K562 (cell line): Measurements from ENCODE around the gene HIRIP3. TPM values are rescaled to one million over a fixed set of nuclear protein-coding genes. Genes with fewer than 3 reads are reported as not detected.
A peak's percentile ranks its signal among the peaks of the same experiment; 100 is the strongest.

Experiments
- CBFA2T2 ChIP-seq: fragments of 450-650 bp; conservative IDR thresholded peaks from 2 replicates; pipeline ENCODE4 v1.6.1; 2017; ENCODE audit warnings: mild to moderate bottlenecking
- GTF2E2 ChIP-seq: fragments of 200-800 bp; sonication (Bioruptor generic); IDR thresholded peaks from 2 replicates; pipeline ENCODE4 v1.6.1; 2016; ENCODE audit warnings: missing genetic modification characterization, missing compliant biosample characterization
- HNRNPK ChIP-seq: fragments of 200-400 bp; formaldehyde crosslinking; IDR thresholded peaks from one replicate; pipeline ENCODE4 v1.6.1; 2018; ENCODE audit warnings: mild to moderate bottlenecking, low read depth, low read length; ENCODE audit not compliant: poor library complexity, severe bottlenecking
- L3MBTL2 ChIP-seq: fragments of 450-650 bp; IDR thresholded peaks from 2 replicates; pipeline ENCODE4 v1.6.1; 2016; ENCODE audit warnings: mild to moderate bottlenecking, moderate library complexity
- PYGO2 ChIP-seq: fragments of 450-650 bp; IDR thresholded peaks from 2 replicates; pipeline ENCODE4 v1.6.1; 2016; ENCODE audit warnings: mild to moderate bottlenecking, missing genetic modification characterization, moderate library complexity, missing compliant biosample characterization
- RBM39 ChIP-seq: fragments of 200-400 bp; formaldehyde crosslinking; optimal IDR thresholded peaks from 2 replicates; pipeline ENCODE3; 2018; ENCODE audit warnings: low read depth, low read length
- RFX7 ChIP-seq: fragments of 250-450 bp; sonication (Bioruptor Pico); IDR thresholded peaks from 2 replicates; pipeline ENCODE4 v1.5.1; 2021; ENCODE audit warnings: mild to moderate bottlenecking
- ZNF124 ChIP-seq: sonication (generic); formaldehyde crosslinking; IDR thresholded peaks from 2 replicates; pipeline ENCODE4 v1.8.1; 2022; ENCODE audit warnings: missing genetic modification reagents
- ZNF274 ChIP-seq: IDR thresholded peaks from 2 replicates; pipeline ENCODE4 v1.6.1; 2011; ENCODE audit warnings: low read depth, mild to moderate bottlenecking, low read length, moderate library complexity, borderline replicate concordance
- ZNF584 ChIP-seq: fragments of 200-800 bp; sonication (Bioruptor generic); IDR thresholded peaks from 2 replicates; pipeline ENCODE4 v1.6.1; 2016; ENCODE audit warnings: low read depth, mild to moderate bottlenecking, missing genetic modification characterization, missing compliant biosample characterization
- ZNF707 ChIP-seq: fragments of 250-450 bp; sonication (Bioruptor Pico); conservative IDR thresholded peaks from 2 replicates; pipeline ENCODE4 v1.8.0; 2022; ENCODE audit warnings: inconsistent platforms, mild to moderate bottlenecking, moderate library complexity
- ZNF75A ChIP-seq: fragments of 450-650 bp; formaldehyde crosslinking; IDR thresholded peaks from 2 replicates; pipeline ENCODE4 v1.4.0; 2020; ENCODE audit warnings: mild to moderate bottlenecking
- polyA plus RNA-seq, 8 experiments: library from polyadenylated mRNA; depleted of rRNA in 4 of 8; stranded (reverse) in 5 of 8; unstranded in 3 of 8; fragments of >200 nt; fragmentation: Nextera tagmentation in 2 of 8; fragmentation: Illumina TruSeq in 1 of 8; extraction: Ambion mirVana in 2 of 8; extraction: Trizol in 1 of 8; gene quantifications; 2 replicates each; pipeline versions ENCODE4 v1.2.1 to v1.2.3, GENCODE V29; 2011 to 2014; ENCODE audit warnings: inconsistent platforms in 1 of 8, missing spikeins in 1 of 8
- total RNA-seq, 7 experiments: library from RNA; depleted of rRNA in 6 of 7; stranded (reverse); fragments of >200 nt in 6 of 7; fragmentation: Illumina TruSeq in 2 of 7; extraction: Trizol in 2 of 7; gene quantifications; 2 replicates each; pipeline versions ENCODE4 v1.2.1 to v1.2.3, GENCODE V29; 2011 to 2021; ENCODE audit warnings: low replicate concordance in 1 of 7
- TF ChIP-seq, protein P1 (sequence below): fragments of 150-350 bp; IDR thresholded peaks from 2 replicates; pipeline ENCODE4 v1.6.1; 2014; ENCODE audit warnings: low read depth, mild to moderate bottlenecking, low read length, borderline replicate concordance
- TF ChIP-seq, protein P2 (sequence below), 3 experiments: IDR thresholded peaks in 2 of 3; conservative IDR thresholded peaks in 1 of 3; 2 replicates each; pipeline ENCODE4 v1.5.1; 2011 to 2012; ENCODE audit warnings: low read length in 3 of 3, mild to moderate bottlenecking in 3 of 3, control low read depth in 2 of 3, improper control_type of control experiment in 1 of 3, inconsistent platforms in 1 of 3, low read depth in 1 of 3, mixed read lengths in 1 of 3, moderate library complexity in 1 of 3; ENCODE audit not compliant: insufficient read depth in 2 of 3
- TF ChIP-seq, protein P3 (sequence below), 2 experiments: fragments of 450-650 bp; IDR thresholded peaks; 2 replicates each; pipeline ENCODE4 v1.6.1; 2016
- TF ChIP-seq, protein P4 (sequence below): sonication (generic); formaldehyde crosslinking; IDR thresholded peaks from 2 replicates; pipeline ENCODE4 v1.8.1; 2023; ENCODE audit warnings: missing genetic modification reagents, mild to moderate bottlenecking, borderline replicate concordance

Gene HIRIP3
- total and polyA plus RNA-seq, 9 of the 15 experiments (the other 6 are each of a cell fraction or from before 2014, with no cell fraction given): 3.3 to 38.2 (median 18.2) TPM

DNA sequence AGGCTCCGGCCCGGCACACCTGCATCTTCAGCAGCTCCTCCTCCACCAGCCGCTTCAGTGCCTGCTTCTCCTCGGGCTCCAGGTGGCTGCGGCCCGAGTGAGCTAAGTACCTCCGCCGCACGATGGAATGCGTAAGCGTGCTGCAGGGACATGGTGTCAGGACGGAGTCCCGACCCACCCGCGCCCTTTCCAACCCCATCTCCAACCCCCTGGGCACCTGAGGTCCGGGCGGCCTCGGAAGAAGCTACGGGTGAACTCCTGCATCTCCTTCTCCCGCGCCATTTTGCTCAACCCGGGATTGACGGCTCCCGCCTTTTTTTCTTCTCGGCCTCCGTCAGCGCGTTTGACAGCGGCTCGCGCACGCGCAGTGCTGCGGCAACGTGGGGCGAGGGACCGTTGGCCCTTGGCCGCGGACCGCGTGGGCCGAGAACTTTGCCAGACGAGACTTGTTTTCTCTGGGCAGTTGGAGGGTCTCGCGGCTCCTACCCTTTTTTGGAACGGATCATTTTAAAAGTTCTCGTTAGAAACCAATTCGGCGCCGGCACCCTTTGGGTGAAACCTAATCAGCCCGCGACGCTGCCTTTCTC is at the start of gene HIRIP3 (continued):
- TF ChIP-seq ZNF584 (CRISPR knock-in tag) (0 out of 2 replicates have a peak, but pooled peaks have one; percentile 0), L3MBTL2 (peak; percentile 98), ZNF707 (CRISPR knock-in tag) (no peak), ZNF274 (no peak), CBFA2T2 (no peak), GTF2E2 (tag) (peak; percentile 19; the same call in 1 of the 2 replicates), RBM39 (peak; percentile 19), ZNF124 (CRISPR knock-in tag) (no peak), HNRNPK (no peak), PYGO2 (tag) (no peak), RFX7 (0 out of 2 replicates have a peak, but pooled peaks have one; percentile 21), ZNF75A (CRISPR knock-in tag) (0 out of 2 replicates have a peak, but pooled peaks have one; percentile 37)
- TF ChIP-seq, protein P1, sequence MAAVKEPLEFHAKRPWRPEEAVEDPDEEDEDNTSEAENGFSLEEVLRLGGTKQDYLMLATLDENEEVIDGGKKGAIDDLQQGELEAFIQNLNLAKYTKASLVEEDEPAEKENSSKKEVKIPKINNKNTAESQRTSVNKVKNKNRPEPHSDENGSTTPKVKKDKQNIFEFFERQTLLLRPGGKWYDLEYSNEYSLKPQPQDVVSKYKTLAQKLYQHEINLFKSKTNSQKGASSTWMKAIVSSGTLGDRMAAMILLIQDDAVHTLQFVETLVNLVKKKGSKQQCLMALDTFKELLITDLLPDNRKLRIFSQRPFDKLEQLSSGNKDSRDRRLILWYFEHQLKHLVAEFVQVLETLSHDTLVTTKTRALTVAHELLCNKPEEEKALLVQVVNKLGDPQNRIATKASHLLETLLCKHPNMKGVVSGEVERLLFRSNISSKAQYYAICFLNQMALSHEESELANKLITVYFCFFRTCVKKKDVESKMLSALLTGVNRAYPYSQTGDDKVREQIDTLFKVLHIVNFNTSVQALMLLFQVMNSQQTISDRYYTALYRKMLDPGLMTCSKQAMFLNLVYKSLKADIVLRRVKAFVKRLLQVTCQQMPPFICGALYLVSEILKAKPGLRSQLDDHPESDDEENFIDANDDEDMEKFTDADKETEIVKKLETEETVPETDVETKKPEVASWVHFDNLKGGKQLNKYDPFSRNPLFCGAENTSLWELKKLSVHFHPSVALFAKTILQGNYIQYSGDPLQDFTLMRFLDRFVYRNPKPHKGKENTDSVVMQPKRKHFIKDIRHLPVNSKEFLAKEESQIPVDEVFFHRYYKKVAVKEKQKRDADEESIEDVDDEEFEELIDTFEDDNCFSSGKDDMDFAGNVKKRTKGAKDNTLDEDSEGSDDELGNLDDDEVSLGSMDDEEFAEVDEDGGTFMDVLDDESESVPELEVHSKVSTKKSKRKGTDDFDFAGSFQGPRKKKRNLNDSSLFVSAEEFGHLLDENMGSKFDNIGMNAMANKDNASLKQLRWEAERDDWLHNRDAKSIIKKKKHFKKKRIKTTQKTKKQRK: no peak
- TF ChIP-seq, protein P2, sequence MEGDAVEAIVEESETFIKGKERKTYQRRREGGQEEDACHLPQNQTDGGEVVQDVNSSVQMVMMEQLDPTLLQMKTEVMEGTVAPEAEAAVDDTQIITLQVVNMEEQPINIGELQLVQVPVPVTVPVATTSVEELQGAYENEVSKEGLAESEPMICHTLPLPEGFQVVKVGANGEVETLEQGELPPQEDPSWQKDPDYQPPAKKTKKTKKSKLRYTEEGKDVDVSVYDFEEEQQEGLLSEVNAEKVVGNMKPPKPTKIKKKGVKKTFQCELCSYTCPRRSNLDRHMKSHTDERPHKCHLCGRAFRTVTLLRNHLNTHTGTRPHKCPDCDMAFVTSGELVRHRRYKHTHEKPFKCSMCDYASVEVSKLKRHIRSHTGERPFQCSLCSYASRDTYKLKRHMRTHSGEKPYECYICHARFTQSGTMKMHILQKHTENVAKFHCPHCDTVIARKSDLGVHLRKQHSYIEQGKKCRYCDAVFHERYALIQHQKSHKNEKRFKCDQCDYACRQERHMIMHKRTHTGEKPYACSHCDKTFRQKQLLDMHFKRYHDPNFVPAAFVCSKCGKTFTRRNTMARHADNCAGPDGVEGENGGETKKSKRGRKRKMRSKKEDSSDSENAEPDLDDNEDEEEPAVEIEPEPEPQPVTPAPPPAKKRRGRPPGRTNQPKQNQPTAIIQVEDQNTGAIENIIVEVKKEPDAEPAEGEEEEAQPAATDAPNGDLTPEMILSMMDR (IDR thresholded peaks at IDR 0.05 in 2 of 3, conservative IDR thresholded peaks at IDR 0.05 in 1 of 3; ENCODE audit: insufficient read depth in 2 of 3, low read depth in 1 of 3, low read length in 3 of 3): 0 out of 6 replicates have a peak, but pooled peaks of 1 of the 3 experiments have one; percentile 0
- TF ChIP-seq, protein P3, sequence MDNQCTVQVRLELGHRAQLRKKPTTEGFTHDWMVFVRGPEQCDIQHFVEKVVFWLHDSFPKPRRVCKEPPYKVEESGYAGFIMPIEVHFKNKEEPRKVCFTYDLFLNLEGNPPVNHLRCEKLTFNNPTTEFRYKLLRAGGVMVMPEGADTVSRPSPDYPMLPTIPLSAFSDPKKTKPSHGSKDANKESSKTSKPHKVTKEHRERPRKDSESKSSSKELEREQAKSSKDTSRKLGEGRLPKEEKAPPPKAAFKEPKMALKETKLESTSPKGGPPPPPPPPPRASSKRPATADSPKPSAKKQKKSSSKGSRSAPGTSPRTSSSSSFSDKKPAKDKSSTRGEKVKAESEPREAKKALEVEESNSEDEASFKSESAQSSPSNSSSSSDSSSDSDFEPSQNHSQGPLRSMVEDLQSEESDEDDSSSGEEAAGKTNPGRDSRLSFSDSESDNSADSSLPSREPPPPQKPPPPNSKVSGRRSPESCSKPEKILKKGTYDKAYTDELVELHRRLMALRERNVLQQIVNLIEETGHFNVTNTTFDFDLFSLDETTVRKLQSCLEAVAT (IDR thresholded peaks at IDR 0.05): no peak
- TF ChIP-seq, protein P4, sequence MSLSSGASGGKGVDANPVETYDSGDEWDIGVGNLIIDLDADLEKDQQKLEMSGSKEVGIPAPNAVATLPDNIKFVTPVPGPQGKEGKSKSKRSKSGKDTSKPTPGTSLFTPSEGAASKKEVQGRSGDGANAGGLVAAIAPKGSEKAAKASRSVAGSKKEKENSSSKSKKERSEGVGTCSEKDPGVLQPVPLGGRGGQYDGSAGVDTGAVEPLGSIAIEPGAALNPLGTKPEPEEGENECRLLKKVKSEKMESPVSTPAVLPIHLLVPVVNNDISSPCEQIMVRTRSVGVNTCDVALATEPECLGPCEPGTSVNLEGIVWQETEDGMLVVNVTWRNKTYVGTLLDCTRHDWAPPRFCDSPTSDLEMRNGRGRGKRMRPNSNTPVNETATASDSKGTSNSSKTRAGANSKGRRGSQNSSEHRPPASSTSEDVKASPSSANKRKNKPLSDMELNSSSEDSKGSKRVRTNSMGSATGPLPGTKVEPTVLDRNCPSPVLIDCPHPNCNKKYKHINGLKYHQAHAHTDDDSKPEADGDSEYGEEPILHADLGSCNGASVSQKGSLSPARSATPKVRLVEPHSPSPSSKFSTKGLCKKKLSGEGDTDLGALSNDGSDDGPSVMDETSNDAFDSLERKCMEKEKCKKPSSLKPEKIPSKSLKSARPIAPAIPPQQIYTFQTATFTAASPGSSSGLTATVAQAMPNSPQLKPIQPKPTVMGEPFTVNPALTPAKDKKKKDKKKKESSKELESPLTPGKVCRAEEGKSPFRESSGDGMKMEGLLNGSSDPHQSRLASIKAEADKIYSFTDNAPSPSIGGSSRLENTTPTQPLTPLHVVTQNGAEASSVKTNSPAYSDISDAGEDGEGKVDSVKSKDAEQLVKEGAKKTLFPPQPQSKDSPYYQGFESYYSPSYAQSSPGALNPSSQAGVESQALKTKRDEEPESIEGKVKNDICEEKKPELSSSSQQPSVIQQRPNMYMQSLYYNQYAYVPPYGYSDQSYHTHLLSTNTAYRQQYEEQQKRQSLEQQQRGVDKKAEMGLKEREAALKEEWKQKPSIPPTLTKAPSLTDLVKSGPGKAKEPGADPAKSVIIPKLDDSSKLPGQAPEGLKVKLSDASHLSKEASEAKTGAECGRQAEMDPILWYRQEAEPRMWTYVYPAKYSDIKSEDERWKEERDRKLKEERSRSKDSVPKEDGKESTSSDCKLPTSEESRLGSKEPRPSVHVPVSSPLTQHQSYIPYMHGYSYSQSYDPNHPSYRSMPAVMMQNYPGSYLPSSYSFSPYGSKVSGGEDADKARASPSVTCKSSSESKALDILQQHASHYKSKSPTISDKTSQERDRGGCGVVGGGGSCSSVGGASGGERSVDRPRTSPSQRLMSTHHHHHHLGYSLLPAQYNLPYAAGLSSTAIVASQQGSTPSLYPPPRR (CRISPR knock-in tag): peak; percentile 48; the same call in 1 of the 2 replicates
